Caco-2 (cell line): ENCODE results near the gene IQCK. TPM values are rescaled to one million over a fixed set of nuclear protein-coding genes. Genes with fewer than 3 reads are reported as not detected.
"Not testable (repeated sequence)": the region's sequence is repeated elsewhere in the genome, so short reads cannot be mapped to it uniquely, and the experiment has no call there.

Source experiments
- BruUV-seq: library from RNA; stranded (reverse); fragments of 400-500 nt; replicated peaks from 2 replicates; lab custom pipeline; 2021; lab: Mats Ljungman, UMichigan
- CTCF ChIA-PET: fragments of 300-600 bp; sonication (Branson Sonifier 250); formaldehyde crosslinking; loops from one replicate; lab custom pipeline; 2022; ENCODE audit warnings: antibody characterized with exemption; lab: Charles Lee
- POLR2A ChIA-PET: fragments of 300-600 bp; sonication (Branson Sonifier 250); formaldehyde crosslinking; loops from one replicate; lab custom pipeline; 2022; ENCODE audit warnings: antibody characterized with exemption; lab: Charles Lee
- DNase-seq, 2 experiments: peaks; one replicate each; pipeline versions ENCODE4 v3.0.0 to v3.0.0-alpha.2; 2020 to 2022
- H3K27me3 ChIP-seq: replicated peaks from 2 replicates; pipeline ENCODE4 v1.6.0; 2011; ENCODE audit warnings: low read length; ENCODE audit not compliant: control insufficient read depth, insufficient read depth
- H3K36me3 ChIP-seq: 2 replicates; pipeline ENCODE4 v1.5.1; 2011; ENCODE audit warnings: low read length; ENCODE audit not compliant: control insufficient read depth, insufficient read depth
- H3K4me1 ChIP-seq: fragments of 250-450 bp; sonication (Bioruptor Pico); 2 replicates; pipeline ENCODE4 v1.5.1; 2020; ENCODE audit warnings: mild to moderate bottlenecking
- H3K4me3 ChIP-seq: 2 replicates; pipeline ENCODE4 v1.5.1; 2011; ENCODE audit warnings: low read depth, mild to moderate bottlenecking, control low read depth, low read length
- H3K9me3 ChIP-seq: fragments of 250-450 bp; sonication (Bioruptor Pico); 2 replicates; pipeline ENCODE4 v1.5.1; 2020; ENCODE audit warnings: mild to moderate bottlenecking, moderate library complexity
- H3K27ac Mint-ChIP-seq: one replicate; pipeline ENCODE4 v1.8.0; 2022; ENCODE audit warnings: mixed read lengths; ENCODE audit not compliant: unreplicated experiment
- H3K27me3 Mint-ChIP-seq: one replicate; pipeline ENCODE4 v1.8.0; 2022; ENCODE audit warnings: mixed read lengths; ENCODE audit not compliant: insufficient read depth, unreplicated experiment
- H3K36me3 Mint-ChIP-seq: one replicate; pipeline ENCODE4 v1.8.0; 2022; ENCODE audit warnings: mild to moderate bottlenecking, mixed read lengths; ENCODE audit not compliant: insufficient read depth, unreplicated experiment
- H3K4me1 Mint-ChIP-seq: one replicate; pipeline ENCODE4 v1.8.0; 2022; ENCODE audit warnings: low read depth, mixed read lengths; ENCODE audit not compliant: unreplicated experiment
- H3K4me3 Mint-ChIP-seq: one replicate; pipeline ENCODE4 v1.8.0; 2022; ENCODE audit warnings: mild to moderate bottlenecking, moderate library complexity, mixed read lengths; ENCODE audit not compliant: unreplicated experiment
- H3K9me3 Mint-ChIP-seq: one replicate; pipeline ENCODE4 v1.8.0; 2022; ENCODE audit warnings: mixed read lengths; ENCODE audit not compliant: unreplicated experiment
- intact Hi-C: fragments of 100-400 bp; cut with micrococcal nuclease; formaldehyde crosslinking; loops from one replicate; pipeline ENCODE4 v1.10.0; 2022; ENCODE audit not compliant: unreplicated experiment
- total RNA-seq: library from RNA; stranded (reverse); gene quantifications from 2 replicates; pipeline ENCODE4 v1.2.3, GENCODE V29; 2022
- TF ChIP-seq, protein P1 (sequence below), 2 experiments: fragments of 200-600 bp in 1 of 2; IDR thresholded peaks; 1 replicate in 1 of 2; 2 replicates in 1 of 2; pipeline versions ENCODE4 v1.5.1 to v1.8.0; 2011 to 2022; ENCODE audit warnings: antibody characterized with exemption in 1 of 2, control low read depth in 1 of 2, inconsistent platforms in 1 of 2, low read depth in 1 of 2, low read length in 1 of 2, mild to moderate bottlenecking in 1 of 2, moderate library complexity in 1 of 2; ENCODE audit not compliant: insufficient read depth in 1 of 2, severe bottlenecking in 1 of 2, unreplicated experiment in 1 of 2

IQCK gene
- total RNA-seq, 1 experiment from 2014 or later: 2.0 TPM

DNA sequence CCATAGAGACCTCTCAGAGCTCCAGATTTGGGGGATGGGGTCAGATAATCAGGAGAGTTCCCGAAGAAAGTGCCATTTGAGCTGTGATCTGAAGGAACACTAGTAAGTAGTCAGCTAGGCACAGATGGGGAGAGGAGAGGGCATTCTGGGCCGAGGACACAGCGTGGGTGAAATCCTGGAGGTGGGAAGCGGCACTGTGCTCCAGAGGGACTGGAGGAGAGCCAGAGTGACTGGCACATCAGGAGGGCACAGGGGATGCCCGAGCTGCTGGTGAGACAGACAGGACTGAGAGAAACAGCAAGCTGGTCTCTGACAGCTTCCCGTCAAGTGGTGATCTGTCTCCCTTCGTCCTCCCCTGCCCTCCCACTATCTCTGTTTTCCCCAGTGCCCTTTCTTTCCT lies 40.7 kb upstream of the IQCK start:
- Histone ChIP-seq H3K36me3 (no peaks in the 10 kb centered on the region), H3K4me1 (no peaks in the 10 kb centered on the region), H3K9me3 (no peaks in the 10 kb centered on the region), H3K27me3 (no peaks in the 10 kb centered on the region), H3K4me3 (no peak overlapping the region)
- Mint-ChIP-seq H3K27me3 (no peaks in the 10 kb centered on the region), H3K27ac (no peak overlapping the region), H3K36me3 (no peaks in the 10 kb centered on the region), H3K4me1 (no peaks in the 10 kb centered on the region), H3K9me3 (no peaks in the 10 kb centered on the region), H3K4me3 (no peak overlapping the region)
- CTCF ChIA-PET: interaction anchor here (0.6 kb wide), 1 partner anchor 118 kb away, joined by 3 read pairs; no protein-coding TSS in a partner anchor
- TF ChIP-seq, protein P1, sequence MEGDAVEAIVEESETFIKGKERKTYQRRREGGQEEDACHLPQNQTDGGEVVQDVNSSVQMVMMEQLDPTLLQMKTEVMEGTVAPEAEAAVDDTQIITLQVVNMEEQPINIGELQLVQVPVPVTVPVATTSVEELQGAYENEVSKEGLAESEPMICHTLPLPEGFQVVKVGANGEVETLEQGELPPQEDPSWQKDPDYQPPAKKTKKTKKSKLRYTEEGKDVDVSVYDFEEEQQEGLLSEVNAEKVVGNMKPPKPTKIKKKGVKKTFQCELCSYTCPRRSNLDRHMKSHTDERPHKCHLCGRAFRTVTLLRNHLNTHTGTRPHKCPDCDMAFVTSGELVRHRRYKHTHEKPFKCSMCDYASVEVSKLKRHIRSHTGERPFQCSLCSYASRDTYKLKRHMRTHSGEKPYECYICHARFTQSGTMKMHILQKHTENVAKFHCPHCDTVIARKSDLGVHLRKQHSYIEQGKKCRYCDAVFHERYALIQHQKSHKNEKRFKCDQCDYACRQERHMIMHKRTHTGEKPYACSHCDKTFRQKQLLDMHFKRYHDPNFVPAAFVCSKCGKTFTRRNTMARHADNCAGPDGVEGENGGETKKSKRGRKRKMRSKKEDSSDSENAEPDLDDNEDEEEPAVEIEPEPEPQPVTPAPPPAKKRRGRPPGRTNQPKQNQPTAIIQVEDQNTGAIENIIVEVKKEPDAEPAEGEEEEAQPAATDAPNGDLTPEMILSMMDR (IDR thresholded peaks at IDR 0.05; ENCODE audit: insufficient read depth in 1 of 2, low read depth in 1 of 2, low read length in 1 of 2, severe bottlenecking in 1 of 2, unreplicated experiment in 1 of 2): no peak
- POLR2A ChIA-PET: no interaction called here
- DNase-seq: no peak
- intact Hi-C loops: no loop called here
- no TSS peak for BruUV-seq

DNA sequence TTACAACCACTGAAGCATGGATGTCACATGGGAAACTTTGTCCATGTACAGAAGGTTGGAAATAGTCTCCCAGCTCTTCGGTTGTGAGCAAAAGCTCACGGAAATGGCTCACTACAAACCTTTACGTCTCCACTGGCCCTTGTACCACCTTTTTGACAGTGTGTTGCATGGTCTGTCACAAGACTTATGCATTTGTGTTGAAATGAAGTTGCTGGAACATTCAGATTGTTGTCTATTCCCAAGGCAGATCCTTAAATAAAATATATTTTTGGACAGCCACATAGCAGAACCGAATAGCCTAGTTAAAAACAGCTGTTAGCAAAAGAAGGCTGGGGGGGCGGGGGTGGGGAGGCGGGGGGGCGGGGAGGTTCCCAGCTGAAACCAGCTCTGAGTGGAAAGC lies 39.3 kb upstream of the IQCK start:
- H3K27me3 Mint-ChIP-seq: no peaks in the 10 kb centered on the region
- POLR2A ChIA-PET: no interaction called here

GRCh38 chr16:19679281-19679680 lies 38.8 kb upstream of the IQCK start:
- H3K9me3 Mint-ChIP-seq, H3K27me3 Mint-ChIP-seq, intact Hi-C loops, DNase-seq, H3K4me3 Mint-ChIP-seq, H3K4me1 ChIP-seq, CTCF ChIA-PET, H3K27ac Mint-ChIP-seq, H3K36me3 ChIP-seq, H3K4me3 ChIP-seq, H3K27me3 ChIP-seq, H3K4me1 Mint-ChIP-seq, H3K9me3 ChIP-seq, POLR2A ChIA-PET, H3K36me3 Mint-ChIP-seq, BruUV-seq: not testable (repeated sequence)

More for the DNA sequence above, 39.3 kb upstream of the IQCK start:
- Histone ChIP-seq H3K36me3 (no peaks in the 10 kb centered on the region), H3K4me1 (no peaks in the 10 kb centered on the region), H3K4me3 (no peak overlapping the region), H3K9me3 (no peaks in the 10 kb centered on the region), H3K27me3 (no peaks in the 10 kb centered on the region)
- DNase-seq: no peak
- CTCF ChIA-PET: no interaction called here
- BruUV-seq: no TSS peak
- Mint-ChIP-seq H3K4me1 (no peaks in the 10 kb centered on the region), H3K36me3 (no peaks in the 10 kb centered on the region), H3K9me3 (no peaks in the 10 kb centered on the region), H3K4me3 (no peak overlapping the region), H3K27ac (no peak overlapping the region)
- TF ChIP-seq, protein P1 (IDR thresholded peaks at IDR 0.05; ENCODE audit: insufficient read depth in 1 of 2, low read depth in 1 of 2, low read length in 1 of 2, severe bottlenecking in 1 of 2, unreplicated experiment in 1 of 2): no peak
- intact Hi-C loops: no loop called here
